GM21381 (cell line): ENCODE results near the gene GABARAPL2.

Source experiments
- ATAC-seq: cut with Tn5 transposase; IDR thresholded peaks from one replicate; pipeline ENCODE4 v1.9.1; 2021; ENCODE audit warnings: mild to moderate bottlenecking, moderate library complexity; ENCODE audit not compliant: unreplicated experiment

GABARAPL2 gene

DNA sequence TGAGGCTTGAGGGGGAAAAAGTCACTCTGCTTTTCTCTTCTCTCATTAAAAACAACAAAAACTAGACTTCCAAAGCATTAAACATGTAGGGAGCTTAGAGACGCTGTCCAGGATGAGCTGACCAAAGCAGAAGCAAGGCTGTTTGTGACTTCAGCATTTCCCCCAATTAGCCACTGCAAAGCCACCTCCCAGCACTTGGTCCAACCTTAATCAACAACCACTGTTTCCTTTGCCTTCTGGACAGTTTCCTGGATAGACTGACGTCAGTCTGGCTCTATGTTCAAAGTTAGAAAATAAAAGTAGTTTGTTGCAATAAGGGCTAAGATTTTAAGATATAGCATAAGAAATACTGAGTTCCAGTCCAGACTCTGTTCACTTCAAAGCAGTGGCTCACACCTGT lies 13.2 kb upstream of the GABARAPL2 start:
- ATAC-seq = no peak

DNA sequence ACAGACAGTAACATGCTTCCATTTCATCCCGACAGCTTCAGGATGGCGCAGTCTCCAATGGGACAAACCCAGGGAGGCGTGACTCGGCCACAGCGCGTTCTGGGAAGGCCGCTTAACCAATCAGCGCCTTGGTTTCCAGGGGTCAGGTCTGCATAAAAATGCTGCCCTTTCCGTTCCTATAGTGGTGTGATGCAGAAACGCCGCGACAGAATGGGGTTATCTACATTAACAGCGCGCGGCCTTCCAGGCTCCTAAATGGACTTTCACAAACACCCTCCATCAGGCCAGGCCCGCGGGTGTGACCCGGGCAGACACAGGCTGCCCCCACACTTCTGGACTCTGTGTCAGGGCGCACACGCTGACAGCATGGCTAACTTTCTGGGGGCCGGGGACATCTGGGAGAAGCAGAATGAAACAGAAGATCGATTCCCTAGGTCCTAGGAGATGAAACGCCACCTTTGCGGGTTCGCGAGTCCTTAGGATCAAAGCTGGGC lies 10.9 kb upstream of the GABARAPL2 start:
- peak; percentile 25 for ATAC-seq

DNA sequence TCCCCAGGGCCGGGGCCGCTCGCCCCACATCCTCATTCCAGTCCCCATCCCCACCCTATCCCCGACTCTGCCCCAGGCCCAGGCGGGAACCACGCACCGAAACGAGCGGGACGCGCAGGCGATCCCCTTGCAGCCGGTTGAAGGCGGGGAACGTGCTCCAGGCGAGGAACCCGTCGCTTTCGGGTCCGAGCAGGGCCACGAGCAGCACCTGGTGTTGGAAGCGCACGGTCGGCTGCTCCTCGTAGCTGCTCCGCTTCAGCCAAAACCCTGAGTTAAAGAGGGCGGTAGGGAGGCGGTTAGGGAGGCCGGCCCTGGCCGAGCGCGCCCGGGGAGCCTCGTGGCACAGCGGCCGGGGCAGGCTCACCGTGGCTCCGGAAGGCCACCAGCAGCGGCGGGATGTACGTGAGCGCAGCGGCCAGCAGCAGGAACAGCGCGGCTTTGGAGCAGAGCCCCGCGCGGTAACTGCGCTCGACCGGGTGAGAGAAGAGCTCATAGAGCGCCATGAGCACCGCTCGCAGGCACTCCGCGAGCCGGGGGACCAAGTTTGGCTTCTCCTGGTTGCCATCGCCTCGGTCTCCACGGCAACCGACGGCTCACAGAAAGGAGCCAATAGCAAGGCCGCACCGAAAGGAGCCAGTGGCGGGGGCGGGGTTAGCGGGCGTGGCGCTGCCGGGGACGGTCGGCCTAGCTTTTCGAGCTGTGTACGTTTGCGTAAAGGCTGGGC lies 10.3 kb upstream of the GABARAPL2 start, which contains the start of gene TMEM231:
TMEM231 (minus strand) TSS at position 546 of the 724 bp plus-strand sequence; CDS start at position 503, 43 bp downstream.
- peak; percentile 96 for ATAC-seq

DNA sequence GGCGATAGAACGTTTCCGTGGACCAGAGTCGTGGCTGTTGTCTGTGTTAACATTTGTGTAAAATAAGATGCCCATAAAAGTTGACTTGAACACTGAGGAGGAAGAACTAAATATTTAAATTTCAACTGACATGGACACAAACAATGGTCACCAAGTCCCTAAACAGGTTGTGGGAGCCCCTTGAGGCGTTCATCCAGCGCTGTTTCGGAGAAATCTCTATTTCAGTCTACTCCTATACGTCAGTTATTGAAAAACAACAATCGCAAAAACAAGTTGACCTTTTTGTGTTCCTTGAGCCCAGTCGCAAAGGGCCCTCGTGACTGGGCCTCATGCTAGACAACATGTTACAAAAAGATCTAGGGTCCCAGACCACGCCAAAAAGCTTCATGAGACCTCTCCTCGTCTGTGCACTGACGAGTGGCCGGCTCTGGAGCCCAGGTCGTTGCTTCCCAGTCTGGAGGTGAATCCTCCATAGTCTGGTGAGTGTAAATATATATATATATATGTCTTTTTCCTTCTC lies 9.7 kb upstream of the GABARAPL2 start:
- ATAC-seq = no peak

DNA sequence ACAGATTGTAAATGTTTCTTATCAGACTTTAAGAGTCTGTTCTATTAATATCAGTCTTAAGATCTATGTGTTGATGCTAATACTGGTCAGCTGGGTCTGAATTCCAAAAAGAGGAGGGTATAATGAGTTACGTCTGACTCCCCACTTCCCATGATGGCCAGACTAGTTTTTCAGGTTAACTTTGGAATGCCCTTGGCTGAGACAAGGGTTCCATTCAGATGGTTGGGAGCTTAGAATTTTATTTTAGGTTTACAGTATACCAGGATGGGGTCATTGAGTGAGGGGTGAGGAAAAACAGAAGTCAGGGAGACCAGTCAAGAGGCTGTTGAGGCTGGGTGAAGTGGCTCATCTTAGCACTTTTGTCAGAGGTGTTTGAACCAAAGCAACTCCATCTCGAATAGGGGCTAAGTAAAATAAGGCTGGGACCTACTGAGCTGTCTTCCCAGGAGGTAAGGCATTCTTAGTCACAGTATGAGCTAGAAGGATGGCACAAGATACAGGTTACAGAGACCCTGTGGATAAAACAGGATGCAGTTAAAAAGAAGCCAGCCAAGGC lies 7.3 kb upstream of the GABARAPL2 start:
- ATAC-seq = no peak

DNA sequence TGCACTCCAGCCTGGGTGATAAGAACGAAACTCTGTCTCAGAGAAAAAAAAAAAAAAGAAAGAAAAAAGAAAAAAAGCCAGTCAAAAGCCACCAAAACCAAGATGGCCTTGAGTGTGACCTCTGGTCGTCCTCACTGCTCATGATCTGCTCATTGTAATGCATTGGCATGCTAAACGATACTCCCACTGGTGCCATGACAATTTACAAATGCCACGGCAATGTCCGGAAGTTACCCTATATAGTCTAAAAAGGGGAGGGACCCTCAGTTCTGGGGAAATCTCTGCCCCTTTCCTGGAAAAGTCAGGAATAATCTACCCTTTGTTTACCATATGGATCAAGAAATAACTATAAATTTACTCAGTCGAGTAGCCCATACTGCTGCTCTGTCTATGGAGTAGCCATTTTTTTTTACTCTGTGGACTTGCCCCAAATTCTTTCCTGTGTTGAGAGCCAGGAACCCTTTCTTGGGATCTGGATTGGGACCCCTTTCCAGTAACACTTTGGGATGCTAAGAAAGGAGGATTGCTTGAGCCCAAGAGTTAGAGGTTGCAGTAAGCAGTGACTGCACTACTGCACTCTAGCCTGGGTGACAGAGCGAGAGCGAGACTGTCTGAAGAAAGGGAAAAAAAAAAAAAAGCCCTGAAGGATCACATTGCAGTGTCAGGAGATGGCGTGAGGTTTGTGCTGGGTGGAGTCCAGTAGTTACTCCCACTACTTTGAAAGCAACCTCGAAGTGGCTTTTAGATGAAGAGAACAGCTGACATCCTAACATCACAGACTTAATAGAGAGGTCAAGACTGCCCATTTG lies 6.4 kb upstream of the GABARAPL2 start:
- ATAC-seq = no peak

DNA sequence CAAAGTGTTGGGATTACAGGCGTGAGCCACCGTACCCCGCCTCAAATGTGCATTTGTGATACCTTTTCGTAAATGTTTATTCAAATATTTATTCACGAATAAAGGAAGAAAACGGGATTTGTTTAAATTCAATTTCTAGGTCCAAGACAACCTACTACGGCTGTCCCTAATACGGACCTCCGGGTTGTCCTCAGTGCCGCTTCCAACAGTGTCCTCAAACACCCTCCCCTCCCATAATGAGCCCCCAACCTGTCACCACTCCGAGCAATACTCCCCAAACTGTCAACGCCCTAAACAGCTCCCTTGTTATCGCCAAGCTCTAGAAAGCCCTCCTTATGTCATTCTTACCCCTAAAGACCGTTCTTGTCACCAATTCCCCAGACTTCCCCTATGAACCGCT lies 539 bp upstream of the GABARAPL2 start:
- peak; percentile 0 for ATAC-seq

DNA sequence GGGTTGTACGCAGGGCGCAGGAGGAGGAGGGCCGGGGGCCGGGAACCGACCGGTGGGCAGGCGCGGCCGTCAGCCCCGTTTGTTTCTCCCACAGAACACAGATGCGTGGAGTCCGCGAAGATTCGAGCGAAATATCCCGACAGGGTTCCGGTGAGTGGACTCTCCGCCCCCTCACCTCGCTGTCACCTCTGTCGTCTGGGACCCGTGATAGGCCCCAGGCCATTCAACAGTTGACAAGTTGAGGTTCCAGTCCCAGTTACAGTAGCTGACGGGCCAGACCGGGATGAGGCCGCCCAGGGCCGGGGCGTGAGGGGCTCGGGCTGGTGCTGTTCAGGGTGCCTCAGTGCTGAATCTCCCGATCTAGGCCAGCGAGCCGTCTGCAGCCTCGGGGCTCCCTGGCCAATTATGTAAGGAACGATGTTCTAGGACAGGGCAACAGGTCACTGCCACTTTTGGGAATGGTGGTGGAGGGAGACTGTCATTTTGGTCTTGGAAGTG lies 628 bp downstream of the GABARAPL2 start:
- peak; percentile 1 for ATAC-seq

DNA sequence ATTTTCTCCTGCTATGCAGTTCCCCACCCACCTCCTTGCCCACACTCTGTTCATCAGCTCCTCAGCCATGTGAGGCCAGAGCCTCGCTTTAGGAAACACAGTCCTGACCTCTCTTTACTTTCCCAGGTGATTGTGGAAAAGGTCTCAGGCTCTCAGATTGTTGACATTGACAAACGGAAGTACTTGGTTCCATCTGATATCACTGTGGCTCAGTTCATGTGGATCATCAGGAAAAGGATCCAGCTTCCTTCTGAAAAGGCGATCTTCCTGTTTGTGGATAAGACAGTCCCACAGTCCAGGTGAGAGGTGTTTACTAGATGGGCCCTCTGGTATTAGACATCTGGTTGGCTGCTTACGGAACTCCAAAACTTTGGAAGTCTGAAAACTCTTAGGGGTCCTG lies 1.7 kb downstream of the GABARAPL2 start:
- ATAC-seq = no peak

DNA sequence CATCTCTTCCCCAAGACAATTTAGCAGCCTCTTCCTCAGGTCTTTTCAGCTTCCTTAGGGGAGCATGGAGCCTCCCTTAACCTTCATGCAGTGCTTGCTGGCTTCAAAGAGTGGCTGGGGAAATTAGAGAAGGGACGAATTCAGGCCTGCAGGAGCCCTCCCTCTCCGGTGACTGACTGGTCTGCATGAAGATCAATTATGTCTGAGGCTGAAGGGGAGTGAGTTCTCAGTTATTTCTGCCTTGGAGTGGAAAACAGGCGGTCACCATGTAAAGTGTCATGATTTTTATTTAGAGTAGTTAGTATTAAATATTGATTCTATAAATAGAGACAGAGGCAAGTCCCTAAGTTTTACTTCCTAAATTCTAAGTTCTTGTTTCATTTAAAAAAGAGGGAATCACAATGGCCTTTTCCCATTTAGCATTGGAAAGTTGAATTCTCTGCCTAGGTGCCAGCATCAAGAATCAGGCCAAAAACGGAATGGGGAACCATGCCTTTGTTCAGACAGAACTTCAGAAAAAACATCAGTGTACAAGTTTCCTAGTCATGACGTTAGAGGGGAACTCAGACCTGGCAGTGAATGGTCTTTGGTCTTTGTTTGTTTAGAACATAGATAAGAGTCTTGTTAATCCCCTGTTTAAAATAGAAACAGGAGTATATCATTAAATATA lies 4.4 kb downstream of the GABARAPL2 start:
- no peak for ATAC-seq

DNA sequence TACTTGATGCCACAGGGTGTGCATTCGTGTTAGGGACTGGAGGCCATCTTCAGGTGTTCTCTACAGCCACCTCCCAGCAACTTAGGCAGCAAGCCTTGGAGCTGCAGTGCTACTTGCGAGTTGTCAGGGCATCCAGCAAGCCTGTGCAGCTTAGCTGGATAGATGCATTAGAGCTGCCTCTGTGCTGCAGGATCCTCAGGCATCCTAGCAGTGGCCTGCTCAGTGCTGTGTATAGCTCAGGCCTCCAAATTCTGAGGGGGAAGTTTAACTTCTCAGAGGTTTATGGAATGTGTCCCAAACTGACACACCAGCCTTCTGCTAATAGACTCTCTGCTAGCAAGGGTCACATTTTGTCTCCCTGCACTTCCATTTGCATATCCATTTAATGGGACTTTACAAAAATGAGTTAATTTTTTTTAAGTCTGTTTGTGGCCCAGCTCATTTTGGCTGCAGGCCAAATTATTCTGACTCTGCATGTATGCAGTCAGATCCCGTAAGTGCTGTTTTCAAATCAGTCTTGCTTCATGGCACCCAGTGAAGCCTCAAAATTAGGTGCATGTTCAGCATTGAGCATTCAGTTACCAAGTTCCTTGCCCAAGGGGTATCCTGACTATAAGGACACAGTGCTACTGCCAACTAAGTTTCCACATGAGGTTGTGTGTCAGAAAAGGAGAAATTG lies 6.8 kb downstream of the GABARAPL2 start:
- ATAC-seq = no peak

DNA sequence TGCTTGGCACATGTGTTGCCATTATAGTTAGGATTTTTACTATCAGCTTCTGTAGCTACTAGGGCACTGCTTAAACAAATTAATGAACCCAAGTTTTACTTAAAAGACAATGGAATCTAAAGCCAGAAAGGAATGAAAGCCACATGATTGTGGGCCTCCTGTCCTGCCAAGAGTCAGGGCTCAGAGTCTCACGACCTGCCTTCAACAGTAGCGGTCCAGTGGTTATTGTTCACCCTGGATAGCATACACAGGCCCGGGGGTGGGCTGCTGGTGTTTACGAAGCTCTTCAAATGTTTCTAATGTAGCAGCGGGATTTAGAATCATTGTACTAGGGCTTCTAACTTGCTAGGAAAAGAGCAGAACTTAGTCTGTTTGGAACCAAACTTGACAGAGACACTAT lies 7.8 kb downstream of the GABARAPL2 start:
- no peak for ATAC-seq

DNA sequence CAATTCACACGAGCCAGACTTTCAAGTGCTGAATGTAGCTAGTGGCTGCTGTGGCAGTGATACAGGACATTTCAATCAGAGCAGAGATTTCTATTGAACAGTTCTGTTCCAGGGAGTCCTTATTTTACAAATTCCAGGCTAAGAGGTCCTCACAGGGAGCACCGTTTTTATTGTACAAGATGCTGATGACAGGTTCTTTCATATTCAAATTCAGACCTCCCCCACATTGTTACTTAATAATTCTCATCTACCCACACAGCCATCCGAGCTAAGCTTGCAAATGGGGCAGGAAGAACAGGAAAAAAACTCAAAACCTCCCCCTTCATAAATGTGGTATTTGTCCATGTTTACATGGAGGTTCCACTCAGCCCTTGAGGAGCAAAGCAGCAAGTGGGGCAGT lies 9.8 kb downstream of the GABARAPL2 start:
- no peak for ATAC-seq

DNA sequence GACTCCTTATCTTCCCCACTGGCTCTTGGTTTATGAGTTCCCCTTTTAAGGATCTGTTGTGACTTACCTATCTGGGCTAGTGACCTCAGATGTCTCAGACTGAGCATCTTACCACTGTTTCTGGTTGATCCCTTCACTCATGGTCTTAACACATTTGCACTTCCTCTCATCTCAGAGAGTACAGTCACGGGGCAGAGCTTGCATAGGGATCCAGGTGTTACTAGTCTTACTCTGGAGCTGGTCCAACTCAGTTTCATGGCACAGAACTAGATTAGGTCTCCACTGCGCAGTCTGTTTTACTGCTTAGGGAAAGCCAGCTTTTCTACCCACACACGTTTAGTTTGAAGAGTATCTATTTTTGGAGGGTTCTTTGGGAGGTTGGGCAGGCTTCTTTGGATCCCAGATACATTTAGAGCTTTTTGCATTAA lies 10.2 kb downstream of the GABARAPL2 start:
- ATAC-seq = peak; percentile 61

DNA sequence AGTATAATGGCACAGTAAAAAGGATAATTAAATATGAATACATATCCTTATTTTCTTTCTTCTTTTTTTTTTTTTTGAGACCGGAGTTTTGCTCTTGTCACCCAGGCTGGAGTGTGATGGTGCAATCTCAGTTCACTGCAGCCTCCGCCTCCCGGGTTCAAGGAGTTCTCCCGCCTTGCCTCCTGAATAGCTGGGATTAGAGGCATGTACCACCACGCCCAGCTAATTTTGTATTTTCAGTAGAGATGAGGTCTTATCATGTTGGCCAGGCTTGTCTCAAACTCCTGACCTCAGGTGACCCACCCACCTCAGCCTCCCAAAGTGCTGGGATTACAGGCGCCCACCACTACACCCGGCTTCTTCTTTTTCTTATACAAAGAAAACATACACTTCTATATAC lies 12.0 kb downstream of the GABARAPL2 start:
- ATAC-seq = no peak

DNA sequence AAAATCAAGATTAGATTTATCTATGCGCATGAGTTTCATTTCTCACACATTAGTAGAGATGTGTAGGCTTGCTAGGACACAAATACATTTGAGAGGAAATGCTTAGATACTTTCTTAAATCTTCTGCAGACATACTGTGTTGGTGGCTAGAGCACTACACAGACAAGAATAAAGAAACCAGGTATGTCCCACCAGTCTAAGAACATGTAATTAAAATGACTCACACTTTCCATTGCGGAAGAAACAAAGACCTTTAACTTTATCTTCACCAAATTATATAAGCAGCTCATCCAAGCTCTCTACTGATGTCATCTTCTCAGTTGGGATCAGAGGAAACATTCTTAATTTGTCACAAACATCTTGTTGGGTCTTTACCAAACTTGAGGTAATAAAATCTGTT lies 12.5 kb downstream of the GABARAPL2 start:
- ATAC-seq = no peak

DNA sequence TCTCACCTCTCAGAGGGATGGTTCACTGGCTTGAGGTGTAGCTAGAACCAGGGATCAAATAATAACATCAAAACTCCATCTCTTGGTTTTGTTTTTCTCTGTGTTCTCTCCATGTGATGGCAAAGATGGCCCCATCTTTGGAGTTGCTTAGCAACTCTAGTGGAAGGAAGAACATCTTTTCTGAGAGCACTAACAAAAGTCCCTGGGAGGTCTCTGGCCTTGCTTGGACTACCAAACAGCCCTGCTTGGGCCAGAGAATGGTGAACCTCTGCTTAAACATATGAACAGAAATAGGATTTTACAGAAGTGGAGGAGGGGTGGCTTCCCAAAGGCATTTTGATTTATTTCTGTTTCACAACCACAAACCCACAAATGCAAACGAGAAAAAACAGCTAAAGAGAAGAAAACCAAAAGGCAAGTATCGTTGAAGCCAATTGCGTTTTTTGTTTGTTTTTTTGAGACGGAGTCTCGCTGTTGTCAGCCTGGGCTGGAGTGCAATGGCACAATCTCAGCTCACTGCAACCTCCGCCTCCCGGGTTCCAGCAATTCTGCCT lies 13.2 kb downstream of the GABARAPL2 start:
- no peak for ATAC-seq

DNA sequence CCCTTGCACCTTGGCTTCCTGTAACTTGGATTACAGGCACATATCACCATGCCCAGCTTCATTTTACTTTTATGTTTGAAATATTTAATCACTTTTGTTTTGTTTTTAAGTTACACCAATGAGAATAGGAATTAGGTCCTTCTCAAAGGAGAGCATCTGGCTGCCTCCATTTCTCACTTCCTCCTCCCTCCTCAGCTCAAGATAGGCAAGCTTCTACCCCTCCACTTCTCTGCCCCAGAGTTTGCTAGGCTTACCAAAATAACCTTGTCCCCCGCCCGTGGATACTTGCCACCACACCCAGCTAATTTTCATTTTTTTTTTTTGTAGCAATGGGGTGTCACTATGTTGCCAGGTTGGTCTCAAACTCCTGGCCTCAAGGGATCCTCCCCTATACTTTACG lies 17.9 kb downstream of the GABARAPL2 start:
- ATAC-seq = peak; percentile 51

DNA sequence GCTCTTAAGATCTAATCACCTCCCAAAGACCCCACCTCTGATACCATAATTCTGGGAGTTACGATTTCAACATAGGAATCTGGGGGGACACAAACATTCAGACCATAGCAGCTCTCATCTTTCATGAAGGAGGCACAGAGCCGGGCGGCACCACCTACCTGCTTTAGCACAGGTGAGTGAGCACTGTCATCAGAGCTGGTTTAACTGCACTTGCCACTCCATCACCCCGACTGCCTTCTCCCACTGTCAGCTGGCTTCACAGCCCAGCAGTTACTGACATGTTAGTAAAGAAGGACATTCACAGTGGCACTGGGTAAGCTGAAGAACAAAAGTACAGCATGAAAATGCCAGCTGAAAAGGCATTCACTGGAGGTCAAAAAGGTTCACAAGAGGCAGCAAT lies 22.5 kb downstream of the GABARAPL2 start:
- ATAC-seq = no peak

DNA sequence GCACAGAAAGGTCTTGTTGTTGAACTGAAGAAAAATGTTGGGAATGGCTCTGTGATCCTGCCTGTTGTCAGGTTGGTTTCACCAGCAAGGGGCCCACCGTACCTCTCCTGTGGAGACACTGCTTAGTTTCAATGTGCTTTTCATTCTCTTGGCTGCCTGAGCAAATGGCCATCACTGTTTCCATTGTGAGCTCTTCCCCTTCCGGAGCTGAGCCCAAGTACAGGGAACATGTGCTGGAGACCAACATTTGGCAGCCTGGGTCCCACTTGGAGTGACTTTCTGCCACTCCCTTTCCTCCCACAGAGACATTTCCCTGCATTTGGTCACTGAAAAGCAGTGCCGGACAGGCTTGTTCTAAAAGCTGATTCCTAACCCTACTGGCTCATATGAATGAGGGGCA lies 23.1 kb downstream of the GABARAPL2 start:
- ATAC-seq = no peak
